HG02970 (cell line): ENCODE data around the gene IRAK4.
"Not testable (repeated sequence)": the region's sequence is repeated elsewhere in the genome, so short reads cannot be mapped to it uniquely, and the experiment has no call there.

Source experiments
- ATAC-seq: cut with Tn5 transposase; IDR thresholded peaks from one replicate; pipeline ENCODE4 v1.9.1; 2021; ENCODE audit warnings: mild to moderate bottlenecking, moderate library complexity, moderate number of reproducible peaks; ENCODE audit not compliant: unreplicated experiment, low FRiP score

Gene IRAK4

DNA sequence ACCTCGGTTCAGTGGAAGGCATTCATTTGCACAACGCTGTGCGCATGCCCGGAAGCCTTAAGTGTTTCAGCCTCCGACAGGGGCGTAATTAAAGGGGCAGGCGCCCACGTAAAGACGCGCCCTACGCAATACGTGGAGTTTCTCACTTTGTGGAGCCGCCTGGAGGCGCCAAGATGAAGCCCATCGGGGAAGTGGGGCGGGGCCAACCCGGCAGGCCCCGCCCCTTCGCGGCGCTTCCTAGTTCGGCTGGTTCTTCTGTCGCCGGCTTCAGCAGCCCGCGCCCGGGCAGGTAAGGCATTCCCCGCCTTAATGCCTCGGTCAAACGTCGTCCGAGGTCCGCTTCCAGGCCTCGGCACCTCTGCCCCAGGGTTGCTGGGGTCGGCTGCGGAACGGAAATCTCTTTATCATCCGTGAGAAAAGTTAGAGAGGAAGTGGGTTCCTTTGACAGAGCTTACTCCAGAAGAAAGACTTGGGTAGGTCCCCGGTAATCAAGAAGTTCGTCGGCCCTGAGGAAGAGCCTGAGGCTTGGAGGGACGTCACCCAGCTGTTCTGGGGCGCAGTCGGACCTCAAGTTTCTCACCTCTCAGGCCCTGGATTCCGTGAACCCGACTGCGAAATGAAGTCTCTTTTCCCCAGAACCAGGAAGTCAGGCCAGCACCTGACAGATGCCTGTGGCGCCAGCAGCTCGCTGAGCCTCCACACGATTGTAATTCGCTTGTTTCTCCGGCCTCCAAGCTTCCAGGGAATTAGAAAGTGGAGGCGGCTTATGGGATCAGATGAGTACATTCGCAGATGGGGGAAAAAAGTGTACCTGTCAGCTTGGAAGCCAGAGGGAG is at the start of gene IRAK4, which contains the start of gene PUS7L:
IRAK4 (plus strand) TSS at position 224 of the 836 bp plus-strand sequence. CDS start 9,161 bp downstream, outside the sequence.
PUS7L (minus strand) TSS at position 63 of the 836 bp plus-strand sequence. CDS start 3,545 bp downstream, outside the sequence.
- peak; percentile 99 for ATAC-seq

DNA sequence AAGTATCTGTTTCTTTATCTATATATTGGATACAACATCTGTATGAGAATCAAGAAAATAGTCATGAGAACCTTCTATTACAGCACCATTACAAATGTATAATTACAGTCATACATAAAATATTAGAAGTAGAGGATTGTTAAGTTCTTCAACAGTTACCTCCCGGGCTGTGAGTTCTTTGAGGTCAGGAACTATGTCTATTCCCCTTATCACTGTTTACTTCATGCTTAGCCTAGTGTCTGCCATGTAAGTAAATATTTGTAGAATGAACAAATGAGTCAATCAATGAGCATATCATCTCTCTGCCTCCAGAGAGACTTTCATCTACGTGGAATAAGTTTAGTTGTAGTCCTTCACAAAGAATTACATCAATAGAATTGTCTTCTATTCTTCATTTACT is 47.4 kb upstream of the IRAK4 start:
- ATAC-seq = no peak

GRCh38 chr12:43722621-43723020 is 36.1 kb upstream of the IRAK4 start:
- ATAC-seq = no peak

DNA sequence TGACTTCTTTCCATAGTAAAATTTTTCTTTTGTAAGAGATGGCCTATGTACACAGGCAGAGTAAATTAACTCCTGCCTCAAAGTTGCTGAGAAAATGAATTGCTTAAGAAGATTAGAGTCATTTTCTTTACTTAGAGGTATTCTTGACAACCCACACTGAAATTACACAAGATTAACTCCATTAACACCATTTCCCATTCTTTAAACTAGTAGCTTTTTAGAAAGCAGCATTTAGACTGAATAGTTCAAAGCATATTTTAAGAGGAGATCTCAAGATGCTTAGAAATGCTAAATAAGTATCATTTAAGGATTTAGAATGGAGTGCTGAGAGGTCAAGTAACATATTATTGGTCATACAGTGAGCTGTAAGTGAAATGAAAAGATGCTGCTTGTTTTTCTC is 35.6 kb upstream of the IRAK4 start:
- ATAC-seq = no peak

DNA sequence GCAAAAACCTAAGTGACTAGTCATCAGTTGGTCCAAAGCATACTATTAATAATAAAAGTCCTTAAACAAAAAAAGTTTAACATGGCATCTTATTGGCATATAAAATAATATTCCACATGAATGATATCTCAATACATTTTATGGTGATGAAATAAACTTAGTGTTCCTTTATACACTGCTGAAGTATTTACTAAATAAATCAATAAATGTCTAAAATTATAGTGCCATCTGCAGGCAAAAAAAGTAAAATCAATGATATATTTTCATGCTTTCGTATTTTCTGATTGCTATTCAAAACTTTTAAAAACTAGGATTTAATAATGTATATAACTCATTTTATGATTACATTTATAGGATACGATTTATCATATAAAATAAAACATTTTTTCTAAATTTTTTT is 30.6 kb upstream of the IRAK4 start:
- ATAC-seq = no peak

- ATAC-seq = no peak
Observed at GRCh38 chr12:43728698-43729097, 30.1 kb upstream of the IRAK4 start.

- no peak for ATAC-seq
Observed at GRCh38 chr12:43730283-43730682, 28.5 kb upstream of the IRAK4 start.

DNA sequence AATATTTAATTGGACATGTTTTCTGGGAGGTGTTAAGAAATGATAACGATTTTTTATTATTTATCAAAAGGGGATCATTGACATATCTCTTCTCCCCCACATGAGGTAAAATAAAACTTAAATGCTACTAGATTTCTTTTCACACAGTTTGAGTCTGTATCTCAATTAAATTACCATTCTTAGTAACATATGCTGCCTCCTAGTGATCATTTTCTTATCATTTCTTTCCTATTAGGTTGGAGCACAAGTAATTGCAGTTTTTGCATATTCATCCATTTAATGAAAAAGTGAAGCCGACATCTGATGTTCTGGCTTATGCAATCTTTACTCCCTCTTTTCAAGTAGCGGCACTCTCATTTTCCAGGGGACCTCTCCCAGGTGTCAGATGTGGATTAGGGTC is 25.1 kb upstream of the IRAK4 start:
- no peak for ATAC-seq

- ATAC-seq = no peak
Observed at GRCh38 chr12:43736927-43737440, 21.8 kb upstream of the IRAK4 start.

GRCh38 chr12:43737646-43738045 is 21.1 kb upstream of the IRAK4 start:
- ATAC-seq = no peak

- no peak for ATAC-seq
Observed at GRCh38 chr12:43740511-43741100, 18.1 kb upstream of the IRAK4 start.

GRCh38 chr12:43742106-43742505 is 16.6 kb upstream of the IRAK4 start:
- ATAC-seq = no peak

GRCh38 chr12:43744826-43745225 is 13.9 kb upstream of the IRAK4 start:
- no peak for ATAC-seq

- no peak for ATAC-seq
Observed at GRCh38 chr12:43749016-43749415, 9.7 kb upstream of the IRAK4 start.

GRCh38 chr12:43750814-43751213 is 7.9 kb upstream of the IRAK4 start:
- no peak for ATAC-seq

DNA sequence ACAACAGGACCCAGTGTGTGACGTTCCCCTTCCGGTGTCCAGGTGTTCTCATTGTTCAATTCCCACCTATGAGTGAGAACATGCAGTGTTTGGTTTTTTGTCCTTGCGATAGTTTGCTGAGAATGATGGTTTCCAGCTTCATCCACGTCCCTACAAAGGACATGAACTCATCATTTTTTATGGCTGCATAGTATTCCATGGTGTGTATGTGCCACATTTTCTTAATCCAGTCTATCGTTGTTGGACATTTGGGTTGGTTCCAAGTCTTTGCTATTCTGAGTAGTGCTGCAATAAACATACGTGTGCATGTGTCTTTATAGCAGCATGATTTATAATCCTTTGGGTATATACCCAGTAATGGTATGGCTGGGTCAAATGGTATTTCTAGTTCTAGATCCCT is 7.4 kb upstream of the IRAK4 start:
- not testable (repeated sequence) for ATAC-seq

DNA sequence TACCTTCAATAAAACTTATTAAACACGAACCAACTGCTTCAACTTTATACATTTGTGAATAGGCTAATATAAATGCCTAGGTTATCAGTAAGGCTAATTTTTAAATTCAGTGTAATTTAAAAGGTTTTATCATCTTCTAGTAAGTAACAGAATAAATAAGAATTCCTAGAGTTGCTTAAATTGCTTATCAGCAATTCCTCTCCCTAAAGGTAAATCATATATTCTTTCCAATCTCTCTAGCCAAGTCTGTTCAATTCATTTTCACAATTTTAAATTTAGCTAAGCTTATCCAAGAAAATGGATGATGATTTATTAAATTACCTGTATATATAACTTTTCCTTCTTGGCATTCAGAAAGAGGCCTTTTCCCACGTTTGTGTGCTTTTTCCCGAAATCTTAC is 4.7 kb upstream of the IRAK4 start:
- ATAC-seq = no peak

GRCh38 chr12:43758247-43758727 is 464 bp upstream of the IRAK4 start:
- ATAC-seq = no peak

DNA sequence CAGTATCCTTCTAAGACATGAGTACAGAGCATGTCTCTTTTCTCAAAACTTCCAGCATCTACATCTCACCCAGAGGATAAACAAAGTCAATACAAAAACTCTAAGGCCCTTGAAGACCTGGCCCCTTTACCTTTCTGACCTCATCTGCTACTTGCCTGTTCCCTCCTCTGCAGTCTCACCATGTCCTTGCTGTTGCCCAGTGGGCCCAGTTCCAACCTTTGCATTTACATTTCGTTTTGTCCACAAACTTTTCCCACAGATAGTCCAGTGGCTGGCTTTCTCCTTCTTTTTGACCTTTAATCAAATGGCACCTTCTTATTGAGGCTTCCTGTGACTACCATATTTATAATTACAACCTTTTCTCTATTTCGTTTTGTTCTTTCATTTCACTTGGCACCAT is 1.6 kb downstream of the IRAK4 start:
- no peak for ATAC-seq

DNA sequence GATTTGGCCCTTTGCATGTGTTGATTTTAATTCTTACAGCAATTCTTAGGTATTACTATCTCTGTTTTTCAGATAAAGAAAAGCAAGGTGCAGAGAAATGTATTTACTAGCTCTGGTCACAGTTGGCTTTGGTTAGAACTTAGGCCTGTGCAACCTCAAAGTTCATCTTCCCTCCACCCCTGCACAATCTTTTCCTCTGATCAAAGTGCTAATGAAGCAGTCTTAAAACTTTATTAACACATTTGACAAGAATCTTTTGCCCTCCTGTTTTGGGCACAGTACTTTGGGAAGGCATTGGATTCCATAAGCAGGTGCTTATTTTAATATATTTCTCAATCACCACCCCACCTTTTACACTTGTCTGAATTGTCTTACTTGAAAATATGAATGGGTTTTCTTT is 2.7 kb downstream of the IRAK4 start:
- no peak for ATAC-seq

DNA sequence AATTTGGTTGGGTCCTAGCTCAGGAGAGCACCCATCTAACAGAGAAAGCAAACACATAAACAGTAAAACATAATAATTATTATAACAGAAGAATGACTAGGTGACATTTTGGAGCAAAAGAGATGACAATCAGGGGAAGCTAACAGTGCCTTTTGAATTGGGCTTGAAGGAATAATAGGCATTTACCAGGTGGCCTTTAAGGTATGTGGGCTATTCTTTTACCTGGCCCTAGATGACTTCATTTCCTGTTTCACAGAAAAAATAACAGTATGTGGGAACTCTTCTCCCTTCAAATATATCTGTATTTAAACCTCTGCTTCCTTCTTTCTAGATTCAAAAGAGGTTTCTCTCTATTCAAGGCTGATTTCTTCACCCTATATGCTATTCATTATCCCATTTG is 3.8 kb downstream of the IRAK4 start:
- ATAC-seq = no peak

DNA sequence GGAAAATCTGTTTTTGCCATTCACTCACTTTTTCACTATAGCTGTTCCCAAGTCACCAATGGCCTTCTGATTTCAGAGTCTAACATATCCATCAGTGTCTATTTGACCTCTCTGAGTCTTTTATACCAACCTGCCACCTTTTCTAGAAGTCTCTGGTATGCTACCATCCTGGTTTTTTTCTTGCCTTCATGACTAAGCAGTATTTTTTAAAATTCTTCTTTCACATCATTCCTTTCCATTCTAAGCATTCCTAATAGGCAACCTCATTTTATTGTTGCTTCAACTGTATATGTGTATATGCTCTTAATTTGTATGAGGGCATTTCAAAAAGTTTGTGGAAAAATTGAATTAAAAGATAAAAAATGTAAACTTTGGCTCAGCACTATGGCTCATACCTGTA is 5.0 kb downstream of the IRAK4 start:
- no peak for ATAC-seq
